Medulla oblongata (tissue), 1 donor: ENCODE results near the gene FAM156B.
"Not testable (repeated sequence)": the region's sequence is repeated elsewhere in the genome, so short reads cannot be mapped to it uniquely, and the experiment has no call there.

Experiments used
- DNase-seq: peaks from one replicate; pipeline ENCODE4 v3.0.0-alpha.2; 2015; ENCODE audit errors: extremely low spot score

The FAM156B gene

DNA sequence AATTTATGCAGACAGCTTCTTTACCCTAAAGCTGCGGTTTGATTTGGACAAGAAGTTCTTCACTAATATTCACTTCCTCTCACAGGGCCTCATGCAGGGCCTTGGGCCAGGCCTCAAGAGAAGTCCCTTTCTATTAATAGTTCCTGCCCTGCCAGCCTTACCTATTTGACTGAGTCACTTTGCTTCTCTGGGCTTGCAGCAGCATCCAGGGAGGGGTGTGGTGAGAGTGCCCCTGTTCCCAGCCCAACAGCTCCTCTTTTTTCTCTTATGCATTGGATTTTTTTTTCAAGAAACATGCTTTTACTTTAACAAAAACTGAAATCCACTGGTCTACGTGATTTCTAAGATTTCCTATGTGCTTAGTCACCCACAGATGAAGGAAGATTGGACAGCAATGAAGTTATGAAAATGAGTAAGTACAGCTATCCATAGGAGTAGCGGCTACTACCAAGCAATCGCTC is 26.7 kb downstream of the FAM156B start:
- peak; percentile 9 for DNase-seq

DNA sequence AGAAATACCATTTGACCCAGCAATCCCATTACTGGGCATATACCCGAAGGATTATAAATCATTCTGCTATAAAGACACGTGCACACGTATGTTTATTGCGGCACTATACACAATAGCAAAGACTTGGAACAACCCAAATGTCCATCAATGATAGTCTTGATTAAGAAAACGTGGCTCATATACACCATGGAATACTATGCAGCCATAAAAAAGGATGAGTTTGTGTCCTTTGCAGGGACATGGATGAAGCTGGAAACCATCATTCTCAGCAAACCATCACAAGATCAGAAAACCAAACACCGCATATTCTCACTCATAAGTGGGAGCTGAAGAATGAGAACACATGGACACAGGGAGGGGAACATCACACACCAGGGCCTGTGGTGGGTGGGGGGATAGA is 33.1 kb downstream of the FAM156B start:
- not testable (repeated sequence) for DNase-seq

DNA sequence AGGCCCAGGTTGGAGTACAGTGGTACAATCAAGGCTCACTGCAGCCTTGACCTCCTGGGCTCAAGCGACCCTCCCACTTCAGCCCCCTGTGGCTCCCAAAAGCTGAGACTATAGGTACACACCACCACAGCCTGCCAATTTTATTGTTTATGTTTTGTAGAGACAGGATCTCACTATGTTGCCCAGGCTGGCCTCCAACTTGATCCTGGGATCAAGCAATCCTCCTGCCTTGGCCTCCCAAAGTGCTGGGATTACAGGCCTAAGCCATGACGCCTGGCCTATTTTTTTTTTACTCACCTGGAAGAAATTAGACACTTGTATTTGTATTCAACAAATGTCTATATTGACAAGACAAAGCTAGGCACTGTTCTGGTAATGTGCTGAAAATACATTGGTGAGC is 36.1 kb downstream of the FAM156B start:
- no peak for DNase-seq

DNA sequence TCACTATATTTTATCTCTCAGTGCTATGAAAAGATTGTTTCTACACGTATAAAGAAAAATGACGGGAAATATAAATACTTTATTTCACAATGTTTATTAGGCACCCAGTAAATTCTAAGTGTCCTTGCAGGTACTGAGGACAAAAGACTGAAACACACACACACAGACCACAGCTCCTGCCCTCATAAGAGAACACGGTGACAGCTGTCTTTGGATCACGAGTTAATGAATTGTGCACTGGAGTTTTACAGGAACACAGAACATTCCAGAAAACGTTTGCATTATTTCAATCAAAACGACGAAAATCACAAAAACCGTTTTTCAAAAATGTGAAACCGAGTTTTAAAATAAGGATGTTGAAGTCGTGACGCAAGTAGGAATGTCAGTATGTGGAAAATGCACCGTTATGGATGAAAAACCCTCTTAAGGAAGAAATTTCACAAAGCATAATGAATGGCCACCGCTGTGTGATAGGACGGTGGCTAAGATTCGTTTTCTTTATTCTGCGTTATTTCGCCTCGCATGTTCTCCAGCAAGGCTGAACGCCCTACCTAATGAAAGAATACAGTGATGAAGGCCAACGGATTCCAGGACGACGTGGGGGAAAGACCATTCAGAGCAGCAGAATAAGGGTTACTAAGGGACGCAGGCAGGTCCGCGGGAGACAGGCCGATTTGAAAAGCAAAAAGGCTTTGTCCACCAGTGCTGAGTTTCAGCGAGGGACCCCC is 37.0 kb downstream of the FAM156B start:
- peak; percentile 15 for DNase-seq

DNA sequence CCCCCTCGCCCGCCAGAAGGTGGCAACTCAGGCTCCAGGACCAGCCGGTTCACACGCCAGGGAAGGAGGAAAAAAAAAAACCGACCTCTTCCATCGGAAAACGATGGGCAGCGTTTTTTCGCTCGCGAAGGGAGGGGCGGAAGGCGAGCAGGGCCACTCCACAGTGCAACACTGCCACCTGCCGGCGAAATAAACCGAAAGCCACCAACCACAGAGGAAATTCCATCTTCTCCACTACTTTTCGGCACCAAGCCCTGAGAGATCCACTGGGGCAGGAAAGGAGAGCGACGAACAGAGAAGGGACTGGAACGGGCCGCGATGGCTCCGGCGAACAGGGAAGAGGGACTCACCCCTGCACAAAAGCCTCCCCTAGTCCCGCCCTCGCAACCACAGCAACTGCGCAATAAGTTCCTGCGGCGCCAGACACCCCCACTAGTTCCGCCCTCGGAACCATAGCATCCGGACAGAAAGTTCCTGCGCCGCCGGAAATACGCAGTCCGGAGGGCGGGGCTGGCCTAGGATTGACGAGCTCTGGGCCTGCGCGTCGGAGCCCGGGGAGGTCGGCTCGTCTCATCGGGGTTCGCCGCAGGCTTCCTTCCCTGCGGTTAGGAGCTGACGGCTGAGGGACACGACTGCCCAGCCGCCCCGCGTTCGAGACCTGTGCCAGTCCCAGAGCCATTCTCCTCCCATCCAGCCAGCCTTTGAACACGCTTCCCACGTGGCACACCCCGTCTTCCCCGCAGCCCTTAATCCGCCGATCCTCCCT is 37.8 kb downstream of the FAM156B start:
- peak; percentile 92 for DNase-seq

DNA sequence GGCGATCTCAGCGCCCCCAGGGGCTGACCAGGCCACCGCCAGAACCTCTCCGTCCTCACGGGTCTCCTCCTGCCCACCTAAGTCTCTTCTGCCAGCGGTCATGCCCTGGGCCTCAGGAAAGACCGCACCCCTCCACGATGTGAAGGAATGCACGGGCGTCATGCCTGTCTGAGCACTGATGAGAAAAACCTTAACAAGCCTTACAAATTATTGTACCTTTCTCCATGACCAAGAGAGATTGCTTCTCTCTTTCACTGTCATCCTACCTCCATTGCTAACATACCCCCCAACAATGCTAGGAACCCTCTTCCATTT is 38.3 kb downstream of the FAM156B start:
- DNase-seq = not testable (repeated sequence)

DNA sequence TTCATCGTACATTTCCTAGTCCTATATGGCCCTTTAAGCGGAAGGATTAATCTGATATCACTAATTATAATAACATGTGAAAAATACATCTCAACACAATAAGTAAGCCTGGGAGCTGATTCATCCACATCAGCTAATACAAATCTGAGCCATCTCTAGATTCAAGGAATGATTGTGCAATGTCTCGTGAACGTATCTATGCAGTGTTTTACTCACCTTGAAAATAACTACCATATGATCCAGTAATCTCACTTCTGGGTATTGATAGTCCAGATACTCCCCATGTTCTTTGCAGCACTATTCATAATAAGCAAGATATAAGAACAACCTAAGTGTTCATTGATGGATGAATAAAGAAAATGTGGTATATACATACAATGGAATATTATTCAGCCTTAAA is 43.6 kb downstream of the FAM156B start:
- DNase-seq = not testable (repeated sequence)

DNA sequence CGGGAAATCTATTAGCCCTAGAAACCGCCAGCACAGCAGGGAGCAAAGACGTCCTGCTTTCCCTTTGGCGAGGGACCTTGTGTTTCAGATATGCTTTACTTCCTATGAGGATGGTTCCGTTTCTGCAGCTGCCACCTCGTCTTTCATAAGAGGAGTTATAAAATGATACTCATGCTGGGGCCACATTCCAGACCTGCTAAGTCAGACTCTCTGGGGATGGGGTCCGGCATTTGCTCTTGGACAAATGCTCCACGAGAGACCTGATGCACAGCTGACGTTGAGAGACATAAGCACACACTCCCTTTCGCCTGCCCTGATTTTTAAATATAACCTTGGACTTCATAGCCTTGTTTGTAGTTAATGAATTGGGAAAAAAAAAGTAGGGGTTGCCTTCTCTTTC is 44.6 kb downstream of the FAM156B start:
- DNase-seq = not testable (repeated sequence)

DNA sequence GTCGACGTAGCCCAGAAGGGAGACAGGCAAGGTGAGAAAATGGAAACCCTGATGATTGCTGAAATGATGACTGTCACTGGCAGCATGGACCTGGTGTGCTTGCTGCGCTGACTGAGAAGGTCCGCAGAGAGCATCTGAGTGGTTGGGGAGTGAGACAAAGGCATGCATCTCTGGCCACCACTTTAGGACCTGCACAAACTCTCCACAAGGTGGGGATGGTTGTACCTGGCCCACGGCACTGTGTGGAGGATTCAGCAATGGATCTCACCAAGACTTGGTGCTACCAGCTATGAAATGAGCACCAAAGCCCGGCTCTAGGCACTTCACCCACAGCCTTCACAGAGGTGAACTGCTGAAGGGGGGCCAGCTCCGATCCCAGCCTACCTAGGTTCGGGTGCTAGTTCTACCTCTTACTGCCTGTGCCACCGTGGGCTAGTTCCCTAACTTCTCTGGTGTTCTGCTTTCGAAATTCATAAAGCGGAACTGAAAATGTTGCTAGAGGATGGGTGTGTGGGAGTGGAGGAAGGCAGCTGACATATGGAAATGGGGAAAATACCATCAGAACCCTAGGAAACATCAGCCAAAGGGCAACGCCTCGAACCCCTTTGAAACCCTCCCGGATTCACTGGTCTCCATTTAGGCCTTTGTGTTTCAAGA is 48.8 kb downstream of the FAM156B start:
- DNase-seq = not testable (repeated sequence)

DNA sequence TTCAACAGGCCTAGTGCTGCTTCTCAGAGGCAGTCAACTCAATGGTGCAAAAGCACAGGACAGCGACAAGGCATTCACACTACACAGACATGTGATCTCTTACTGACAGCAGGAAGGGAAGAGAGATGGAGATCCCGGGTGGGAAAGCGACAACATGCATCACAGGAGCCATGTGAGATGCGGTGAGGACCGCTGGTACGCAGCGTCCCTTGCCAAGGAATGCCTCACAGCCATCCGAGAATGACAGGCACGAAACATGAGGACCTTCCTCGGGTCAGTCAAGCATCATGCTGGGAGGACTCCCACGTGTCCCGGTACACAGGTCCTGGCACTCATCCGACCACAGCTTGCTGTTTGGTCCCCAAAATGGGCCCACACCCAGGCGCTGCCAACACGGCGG is 50.4 kb downstream of the FAM156B start:
- not testable (repeated sequence) for DNase-seq

DNA sequence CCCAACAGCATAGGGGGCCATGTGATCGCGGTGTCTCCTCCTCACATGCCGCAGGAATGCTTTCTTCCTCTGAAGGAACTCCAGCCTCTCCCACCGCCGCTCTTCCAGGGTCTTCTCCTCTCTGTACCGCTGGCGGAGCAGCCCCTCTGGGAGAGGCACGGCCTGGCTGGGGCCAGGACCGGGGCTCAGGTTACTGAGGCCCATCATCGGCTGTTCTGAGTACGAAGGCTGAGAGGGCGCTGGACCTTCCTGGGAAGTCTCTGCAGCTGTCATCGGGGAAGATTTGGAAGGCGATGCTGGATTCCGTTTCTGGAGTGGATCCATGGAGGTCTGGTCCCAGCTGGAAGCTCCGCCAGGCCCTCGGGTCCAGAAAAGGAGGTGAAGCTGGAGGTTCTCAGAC is 51.1 kb downstream of the FAM156B start:
- DNase-seq = not testable (repeated sequence)

DNA sequence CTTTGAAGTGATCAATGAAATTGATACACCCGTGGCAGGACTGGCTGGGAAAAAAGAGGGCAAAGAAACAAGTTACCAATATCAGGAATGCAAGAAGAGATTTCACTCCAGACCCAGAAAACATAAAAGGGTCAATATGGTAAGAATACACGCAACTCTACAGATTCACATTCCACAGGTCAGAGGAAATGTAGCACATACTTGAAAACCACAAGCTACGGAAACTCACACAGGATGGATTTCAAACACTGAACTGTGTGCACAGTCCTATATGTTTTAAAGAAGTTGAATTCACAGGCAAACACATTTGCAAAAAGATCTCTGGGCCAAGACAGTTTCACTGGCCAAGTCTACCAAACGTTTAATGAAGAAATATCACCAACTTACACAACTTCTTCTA is 52.2 kb downstream of the FAM156B start:
- DNase-seq = not testable (repeated sequence)

DNA sequence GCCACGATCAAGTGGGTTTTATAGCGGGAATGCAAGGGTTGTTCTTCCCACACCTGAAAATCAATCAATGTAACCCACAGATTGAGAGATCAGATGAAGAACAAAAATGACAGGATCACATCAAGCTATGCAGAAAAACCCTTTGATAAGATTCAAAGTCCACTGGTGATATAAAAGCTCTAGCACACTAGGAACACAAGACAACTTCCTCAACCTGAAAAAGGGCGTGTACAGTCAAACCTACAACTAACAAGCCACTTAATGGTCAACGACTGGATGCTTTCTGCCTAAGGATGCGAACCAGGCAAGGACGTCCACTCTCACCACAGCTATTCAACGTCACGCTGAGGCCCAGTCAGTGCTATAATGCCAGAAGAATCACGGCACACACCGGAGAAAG is 52.8 kb downstream of the FAM156B start:
- not testable (repeated sequence) for DNase-seq
